Stimulated activated CD8-positive, alpha-beta memory T cell treated with anti-CD3 and anti-CD28 coated beads, Interleukin-12 subunit alpha, Interleukin-12 subunit beta, amount 100 ng/mL, for 4 hours (primary cell): ENCODE measurements around the gene BRD4.

Experiments
- DNase-seq: peaks from one replicate; pipeline ENCODE4 v3.0.0-alpha.2; 2020; ENCODE audit warnings: low read depth

BRD4 gene

GRCh38 chr19:15289673-15290072 is 42.7 kb downstream of the BRD4 start:
- DNase-seq: no peak

GRCh38 chr19:15288146-15288963 is 44.0 kb downstream of the BRD4 start:
- no peak for DNase-seq

GRCh38 chr19:15287496-15287895 is 44.8 kb downstream of the BRD4 start:
- no peak for DNase-seq

GRCh38 chr19:15286688-15287365 is 45.5 kb downstream of the BRD4 start:
- no peak for DNase-seq

- DNase-seq: no peak
These were observed 46.3 kb downstream of the BRD4 start for GRCh38 chr19:15285896-15286591.

GRCh38 chr19:15284896-15285295 is 47.4 kb downstream of the BRD4 start:
- DNase-seq: no peak

GRCh38 chr19:15284091-15284490 is 48.2 kb downstream of the BRD4 start:
- DNase-seq: no peak

GRCh38 chr19:15283141-15283883 is 49.0 kb downstream of the BRD4 start:
- no peak for DNase-seq

- DNase-seq: no peak
These were observed 50.0 kb downstream of the BRD4 start for GRCh38 chr19:15282311-15282705.

- no peak for DNase-seq
These were observed 51.2 kb downstream of the BRD4 start for GRCh38 chr19:15280915-15281683.

- no peak for DNase-seq
These were observed 52.2 kb downstream of the BRD4 start for GRCh38 chr19:15280048-15280725.

- DNase-seq: no peak
These were observed 52.9 kb downstream of the BRD4 start for GRCh38 chr19:15279326-15279904.

- no peak for DNase-seq
These were observed 55.6 kb downstream of the BRD4 start for GRCh38 chr19:15276620-15277215.

GRCh38 chr19:15274477-15274876 is 57.9 kb downstream of the BRD4 start:
- no peak for DNase-seq

GRCh38 chr19:15269806-15270205 is 62.5 kb downstream of the BRD4 start:
- DNase-seq: no peak

- no peak for DNase-seq
These were observed 63.4 kb downstream of the BRD4 start for GRCh38 chr19:15268928-15269253.

GRCh38 chr19:15268192-15268927 is 64.0 kb downstream of the BRD4 start:
- DNase-seq: no peak

- DNase-seq: no peak
These were observed 65.7 kb downstream of the BRD4 start for GRCh38 chr19:15266683-15267082.

GRCh38 chr19:15265850-15266248 is 66.5 kb downstream of the BRD4 start:
- DNase-seq: no peak
